IMR-90 (cell line): ENCODE results near the gene TRPC3. TPM values are rescaled to one million over a fixed set of nuclear protein-coding genes. Genes with fewer than 3 reads are reported as not detected.
"Not testable (repeated sequence)": the region's sequence is repeated elsewhere in the genome, so short reads cannot be mapped to it uniquely, and the experiment has no call there.

ENCODE experiments used
- ATAC-seq: fragments of 200-7000 bp; cut with Tn5 transposase; 2 replicates; pipeline ENCODE4 v1.9.1; 2020; ENCODE audit warnings: low read depth, mild to moderate bottlenecking, moderate library complexity
- BruUV-seq: library from RNA; stranded (reverse); fragments of 400-500 nt; replicated peaks from 2 replicates; lab custom pipeline; 2021; lab: Mats Ljungman, UMichigan
- CTCF ChIA-PET: fragments of 300-600 bp; formaldehyde crosslinking; extraction: SDS; loops from one replicate; lab custom pipeline; 2021; ENCODE audit warnings: antibody characterized with exemption; lab: Yijun Ruan, JAX
- POLR2A ChIA-PET: fragments of 300-600 bp; sonication (Branson Sonifier 250); formaldehyde crosslinking; loops from one replicate; lab custom pipeline; 2022; ENCODE audit warnings: antibody characterized with exemption; ENCODE audit not compliant: unreplicated experiment; lab: Charles Lee
- DNase-seq: peaks from one replicate; pipeline ENCODE4 v3.0.0; 2013
- H2AFZ ChIP-seq: replicated peaks from 2 replicates; pipeline ENCODE3; 2013; ENCODE audit warnings: low read length, mild to moderate bottlenecking; ENCODE audit not compliant: poor library complexity
- H2AK5ac ChIP-seq: 2 replicates; pipeline ENCODE4 v1.6.1; 2013; ENCODE audit warnings: low read depth, low read length, inconsistent platforms
- H2AK9ac ChIP-seq: replicated peaks from 2 replicates; pipeline ENCODE3; 2013; ENCODE audit warnings: mild to moderate bottlenecking, low read depth, low read length, moderate library complexity; ENCODE audit not compliant: poor library complexity
- H2BK120ac ChIP-seq: 2 replicates; pipeline ENCODE4 v1.6.1; 2013; ENCODE audit warnings: low read depth, low read length, inconsistent platforms
- H2BK15ac ChIP-seq: 3 replicates; pipeline ENCODE4 v1.6.1; 2013; ENCODE audit warnings: low read depth, low read length, inconsistent platforms
- H2BK20ac ChIP-seq: 2 replicates; pipeline ENCODE4 v1.6.1; 2013; ENCODE audit warnings: low read depth, mild to moderate bottlenecking, inconsistent platforms, low read length, moderate library complexity
- H2BK5ac ChIP-seq: 2 replicates; pipeline ENCODE4 v1.6.1; 2013; ENCODE audit warnings: mild to moderate bottlenecking, low read depth, low read length, inconsistent platforms; ENCODE audit not compliant: poor library complexity, severe bottlenecking
- H3K14ac ChIP-seq: replicated peaks from 2 replicates; pipeline ENCODE4 v1.6.1; 2013; ENCODE audit warnings: low read depth, low read length, inconsistent platforms
- H3K18ac ChIP-seq: 2 replicates; pipeline ENCODE4 v1.6.1; 2013; ENCODE audit warnings: low read depth, low read length, control low read depth
- H3K23ac ChIP-seq: 2 replicates; pipeline ENCODE4 v1.6.1; 2013; ENCODE audit warnings: low read depth, low read length, inconsistent platforms
- H3K27ac ChIP-seq: 2 replicates; pipeline ENCODE4 v1.5.1; 2013; ENCODE audit warnings: mild to moderate bottlenecking, control low read depth, low read length; ENCODE audit not compliant: insufficient read depth
- H3K27me3 ChIP-seq: 2 replicates; pipeline ENCODE4 v1.6.1; 2013; ENCODE audit warnings: low read length; ENCODE audit not compliant: control insufficient read depth, insufficient read depth
- H3K36me3 ChIP-seq: 2 replicates; pipeline ENCODE4 v1.6.1; 2013; ENCODE audit warnings: low read length, mixed read lengths; ENCODE audit not compliant: control insufficient read depth, insufficient read depth
- H3K4ac ChIP-seq: 2 replicates; pipeline ENCODE4 v1.6.1; 2013; ENCODE audit warnings: low read depth, low read length, inconsistent platforms
- H3K4me1 ChIP-seq: 2 replicates; pipeline ENCODE4 v1.6.1; 2013; ENCODE audit warnings: low read length, mixed read lengths; ENCODE audit not compliant: control insufficient read depth, insufficient read depth
- H3K4me2 ChIP-seq: 2 replicates; pipeline ENCODE4 v1.6.1; 2013; ENCODE audit warnings: low read depth, mild to moderate bottlenecking, control low read depth, low read length, moderate library complexity
- H3K4me3 ChIP-seq: 2 replicates; pipeline ENCODE4 v1.5.1; 2013; ENCODE audit warnings: low read depth, mild to moderate bottlenecking, control low read depth, low read length, moderate library complexity; ENCODE audit not compliant: insufficient read depth
- H3K56ac ChIP-seq: 2 replicates; pipeline ENCODE4 v1.6.1; 2013; ENCODE audit warnings: low read length, inconsistent platforms; ENCODE audit not compliant: insufficient read depth; ENCODE audit errors: extremely low read depth
- H3K79me1 ChIP-seq, 2 experiments: 2 replicates each; pipeline ENCODE4 v1.6.1; 2013; ENCODE audit warnings: low read length in 2 of 2, inconsistent platforms in 1 of 2, low read depth in 1 of 2
- H3K9ac ChIP-seq: 2 replicates; pipeline ENCODE4 v1.6.1; 2013; ENCODE audit warnings: low read depth, low read length, control low read depth
- H3K9me1 ChIP-seq: 2 replicates; pipeline ENCODE4 v1.6.1; 2013; ENCODE audit warnings: low read length, inconsistent platforms; ENCODE audit not compliant: insufficient read depth
- H3K9me3 ChIP-seq: 2 replicates; pipeline ENCODE4 v1.6.1; 2013; ENCODE audit warnings: low read length; ENCODE audit not compliant: control insufficient read depth, insufficient read depth
- H4K20me1 ChIP-seq: 2 replicates; pipeline ENCODE4 v1.6.1; 2013; ENCODE audit warnings: low read length, inconsistent platforms; ENCODE audit not compliant: insufficient read depth
- H4K5ac ChIP-seq: 2 replicates; pipeline ENCODE4 v1.6.1; 2013; ENCODE audit warnings: mild to moderate bottlenecking, low read depth, low read length, control low read depth
- H4K8ac ChIP-seq, 2 experiments: 2 replicates each; pipeline ENCODE4 v1.6.1; 2013; ENCODE audit warnings: low read depth in 2 of 2, low read length in 2 of 2, control low read depth in 1 of 2, inconsistent platforms in 1 of 2
- H4K91ac ChIP-seq: 2 replicates; pipeline ENCODE4 v1.6.1; 2013; ENCODE audit warnings: low read depth, low read length, inconsistent platforms; ENCODE audit not compliant: insufficient read depth
- BHLHE40 ChIP-seq: fragments of 150-350 bp; IDR thresholded peaks from 2 replicates; pipeline ENCODE4 v1.6.1; 2016; ENCODE audit warnings: mild to moderate bottlenecking, low read depth, low read length
- CEBPB ChIP-seq: IDR thresholded peaks from 2 replicates; pipeline ENCODE4 v1.6.1; 2012; ENCODE audit warnings: low read depth, low read length, improper control_type of control experiment
- CHD1 ChIP-seq: IDR thresholded peaks from 2 replicates; pipeline ENCODE4 v1.6.1; 2012; ENCODE audit warnings: low read depth, low read length, improper control_type of control experiment
- ELK1 ChIP-seq: fragments of 150-350 bp; IDR thresholded peaks from 2 replicates; pipeline ENCODE4 v1.6.1; 2016; ENCODE audit warnings: low read depth, mild to moderate bottlenecking, low read length, moderate library complexity, borderline replicate concordance
- MAFK ChIP-seq: IDR thresholded peaks from 2 replicates; pipeline ENCODE4 v1.6.1; 2012; ENCODE audit warnings: low read depth, low read length, improper control_type of control experiment
- MAZ ChIP-seq: IDR thresholded peaks from 2 replicates; pipeline ENCODE4 v1.6.1; 2012; ENCODE audit warnings: low read depth, mild to moderate bottlenecking, low read length, improper control_type of control experiment, moderate library complexity, borderline replicate concordance
- NFE2L2 ChIP-seq: fragments of 150-350 bp; IDR thresholded peaks from 2 replicates; pipeline ENCODE4 v1.6.1; 2016; ENCODE audit warnings: low read depth, mild to moderate bottlenecking, low read length
- POLR2A ChIP-seq: IDR thresholded peaks from 2 replicates; pipeline ENCODE4 v1.6.1; 2012; ENCODE audit warnings: mild to moderate bottlenecking, low read depth, low read length
- RCOR1 ChIP-seq: IDR thresholded peaks from 2 replicates; pipeline ENCODE4 v1.6.1; 2012; ENCODE audit warnings: mild to moderate bottlenecking, low read length, improper control_type of control experiment; ENCODE audit not compliant: insufficient replicate concordance
- WGBS, 2 experiments: methylation state at CpG; one replicate each; pipeline versions ENCODE4 v1.1.5 to v1.1.7; 2013; ENCODE audit warnings: missing lambda C conversion rate in 2 of 2; ENCODE audit not compliant: insufficient read length in 1 of 2; ENCODE audit errors: extremely low coverage in 2 of 2; 5-methylcytosine and 5-hydroxymethylcytosine counted together
- dilution Hi-C: fragments of 300-500 bp; cut with HindIII; formaldehyde crosslinking; loops from one replicate; pipeline ENCODE4 v1.14.3; 2018; ENCODE audit warnings: low sequenced_read_pairs; ENCODE audit not compliant: unreplicated experiment
- in situ Hi-C: fragments of 300-500 bp; cut with MboI; formaldehyde crosslinking; loops from 3 replicates; pipeline ENCODE4 v1.14.3; 2019; ENCODE audit warnings: low sequenced_read_pairs, inconsistent platforms, mixed read lengths
- intact Hi-C: fragments of 100-400 bp; cut with micrococcal nuclease; formaldehyde crosslinking; loops from 2 replicates; pipeline ENCODE4 v1.10.0; 2022
- polyA plus RNA-seq, 3 experiments: library from polyadenylated mRNA; depleted of rRNA; stranded (reverse); fragments of >200 nt; gene quantifications; 2 replicates each; pipeline ENCODE4 v1.2.3, GENCODE V29; 2012; ENCODE audit warnings: low replicate concordance in 1 of 3
- total RNA-seq: library from RNA; depleted of rRNA; stranded (reverse); fragments of >200 nt; gene quantifications from 2 replicates; pipeline ENCODE4 v1.2.3, GENCODE V29; 2012

The TRPC3 gene
- total and polyA plus RNA-seq, 2 of the 4 experiments (the other 2 are of a cell fraction) = 1.1 to 2.7 TPM

GRCh38 chr4:121927948-121928347 is 23.9 kb downstream of the TRPC3 start:
- DNase-seq (no peak), ATAC-seq (no peak)
- H3K27ac ChIP-seq = no peak overlapping the region
- no peak overlapping the region for H2AK9ac ChIP-seq
- no peak overlapping the region for H2BK5ac ChIP-seq
- peaks cover 2% of the 10 kb centered on the region for H3K9me1 ChIP-seq
- WGBS, 2 experiments = no CpG with 5 or more reads among the region's 1 CpG
- H2BK120ac ChIP-seq = no peak overlapping the region
- no peak overlapping the region for H2BK20ac ChIP-seq
- no peak overlapping the region for H4K91ac ChIP-seq
- H3K9ac ChIP-seq = no peak overlapping the region
- H4K8ac ChIP-seq = no peak overlapping the region
- in situ Hi-C loops = no loop called here
- no peak overlapping the region for H3K4ac ChIP-seq
- POLR2A ChIA-PET = no interaction called here
- no peak overlapping the region for H3K18ac ChIP-seq
- H3K4me3 ChIP-seq = no peak overlapping the region
- H2BK15ac ChIP-seq = no peak overlapping the region
- no peak overlapping the region for H4K5ac ChIP-seq
- intact Hi-C loops = no loop called here
- H3K14ac ChIP-seq = no peak overlapping the region
- no peaks in the 10 kb centered on the region for H4K20me1 ChIP-seq
- H2AK5ac ChIP-seq = no peak overlapping the region
- H3K23ac ChIP-seq = no peak overlapping the region
- CTCF ChIA-PET = no interaction called here
- H3K4me1 ChIP-seq = no peaks in the 10 kb centered on the region
- H2AFZ ChIP-seq = no peak overlapping the region
- TF ChIP-seq POLR2A (no peak), MAFK (no peak), RCOR1 (no peak), CHD1 (no peak), NFE2L2 (no peak), CEBPB (no peak), BHLHE40 (no peak), ELK1 (no peak), MAZ (no peak)
- H3K27me3 ChIP-seq = no peaks in the 10 kb centered on the region
- H3K4me2 ChIP-seq = no peak overlapping the region
- no peaks in the 10 kb centered on the region for H3K79me1 ChIP-seq
- dilution Hi-C loops = no loop called here
- peaks cover 4% of the 10 kb centered on the region for H3K36me3 ChIP-seq
- H3K56ac ChIP-seq = no peak overlapping the region
- BruUV-seq = no TSS peak
- no peaks in the 10 kb centered on the region for H3K9me3 ChIP-seq

- H2AK5ac ChIP-seq, H2BK5ac ChIP-seq, intact Hi-C loops, H2BK15ac ChIP-seq, POLR2A ChIA-PET, H3K79me1 ChIP-seq, H3K4ac ChIP-seq, H3K9me3 ChIP-seq, dilution Hi-C loops, DNase-seq, H4K20me1 ChIP-seq, H3K9ac ChIP-seq, in situ Hi-C loops, CTCF ChIA-PET, H4K8ac ChIP-seq, H2AK9ac ChIP-seq, H3K18ac ChIP-seq, H3K27ac ChIP-seq, H3K4me3 ChIP-seq, H3K4me2 ChIP-seq, H3K4me1 ChIP-seq, H4K91ac ChIP-seq, H3K36me3 ChIP-seq, H3K9me1 ChIP-seq, H4K5ac ChIP-seq, H3K27me3 ChIP-seq, H2BK20ac ChIP-seq, BruUV-seq, ATAC-seq, H2BK120ac ChIP-seq, H3K23ac ChIP-seq, H3K14ac ChIP-seq, H3K56ac ChIP-seq: not testable (repeated sequence)
- H2AFZ ChIP-seq = peak overlapping the region; percentile 1
- WGBS, 2 experiments = no CpG with 5 or more reads among the region's 5 CpGs
Observed at GRCh38 chr4:121926490-121926889, 25.4 kb downstream of the TRPC3 start.
